SK-N-SH treated with all-trans-retinoic acid at 6 μM for 48 hours (cell line): Measurements from ENCODE around the gene EVX2.

ENCODE experiments used
- ATAC-seq: fragments of 200-7000 bp; cut with Tn5 transposase; 3 replicates; pipeline ENCODE4 v1.9.1; 2020; ENCODE audit warnings: mild to moderate bottlenecking, moderate library complexity
- ARNTL ChIP-seq: fragments of 450-650 bp; formaldehyde crosslinking; IDR thresholded peaks from 2 replicates; pipeline ENCODE4 v1.5.0; 2020; ENCODE audit warnings: low read depth, mild to moderate bottlenecking, moderate library complexity, borderline replicate concordance
- CSDC2 ChIP-seq: fragments of 250-450 bp; sonication (Bioruptor Pico); IDR thresholded peaks from 2 replicates; pipeline ENCODE4 v1.5.0; 2020; ENCODE audit warnings: mild to moderate bottlenecking, moderate library complexity
- ESRRG ChIP-seq: fragments of 250-450 bp; sonication (Bioruptor Pico); IDR thresholded peaks from 2 replicates; pipeline ENCODE4 v1.6.1; 2021; ENCODE audit warnings: mild to moderate bottlenecking
- GLIS3 ChIP-seq: fragments of 250-450 bp; sonication (Bioruptor Pico); IDR thresholded peaks from 2 replicates; pipeline ENCODE4 v1.5.0; 2020; ENCODE audit warnings: mild to moderate bottlenecking, moderate library complexity
- ISL1 ChIP-seq: fragments of 250-450 bp; sonication (Bioruptor Pico); IDR thresholded peaks from 2 replicates; pipeline ENCODE4 v2.1.2; 2022; ENCODE audit warnings: mild to moderate bottlenecking, moderate library complexity
- OSR1 ChIP-seq: fragments of 250-450 bp; sonication (Bioruptor Pico); IDR thresholded peaks from 2 replicates; pipeline ENCODE4 v1.8.0; 2022; ENCODE audit warnings: moderate library complexity, mild to moderate bottlenecking, inconsistent platforms
- PPARA ChIP-seq: fragments of 250-450 bp; sonication (Bioruptor Pico); IDR thresholded peaks from 2 replicates; pipeline ENCODE4 v1.5.0; 2020; ENCODE audit warnings: mild to moderate bottlenecking, borderline replicate concordance
- RARB ChIP-seq: fragments of 250-450 bp; sonication (Bioruptor Pico); IDR thresholded peaks from 2 replicates; pipeline ENCODE4 v1.8.0; 2021; ENCODE audit warnings: mild to moderate bottlenecking, moderate library complexity
- TCF4 ChIP-seq: fragments of 250-450 bp; sonication (Bioruptor Pico); IDR thresholded peaks from 2 replicates; pipeline ENCODE4 v1.8.0; 2021; ENCODE audit warnings: mild to moderate bottlenecking, moderate library complexity, borderline replicate concordance
- TOX ChIP-seq: fragments of 250-450 bp; sonication (Bioruptor Pico); IDR thresholded peaks from 2 replicates; pipeline ENCODE4 v1.8.0; 2021; ENCODE audit warnings: mild to moderate bottlenecking, moderate library complexity, borderline replicate concordance
- ZC3H10 ChIP-seq: fragments of 250-450 bp; sonication (Bioruptor Pico); IDR thresholded peaks from 2 replicates; pipeline ENCODE4 v1.5.1; 2021; ENCODE audit warnings: mild to moderate bottlenecking, moderate library complexity
- ZFP30 ChIP-seq: fragments of 450-650 bp; formaldehyde crosslinking; IDR thresholded peaks from 2 replicates; pipeline ENCODE4 v1.5.0; 2022; ENCODE audit warnings: mild to moderate bottlenecking, moderate library complexity
- ZNF565 ChIP-seq: fragments of 450-650 bp; formaldehyde crosslinking; conservative IDR thresholded peaks from 2 replicates; pipeline ENCODE4 v1.5.0; 2020; ENCODE audit warnings: low read depth, mild to moderate bottlenecking, moderate library complexity
- ZNF70 ChIP-seq: fragments of 450-650 bp; formaldehyde crosslinking; IDR thresholded peaks from 2 replicates; pipeline ENCODE4 v1.5.0; 2020; ENCODE audit warnings: mild to moderate bottlenecking, moderate library complexity
- TF ChIP-seq, protein P1 (sequence below): fragments of 250-450 bp; sonication (Bioruptor Pico); IDR thresholded peaks from 2 replicates; pipeline ENCODE4 v1.8.0; 2020; ENCODE audit warnings: mild to moderate bottlenecking, moderate library complexity, borderline replicate concordance
- TF ChIP-seq, protein P2 (sequence below): fragments of 250-450 bp; sonication (Bioruptor Pico); IDR thresholded peaks from 2 replicates; pipeline ENCODE4 v1.5.0; 2020; ENCODE audit warnings: mild to moderate bottlenecking, moderate library complexity
- TF ChIP-seq, protein P3 (sequence below): fragments of 250-450 bp; sonication (Bioruptor Pico); IDR thresholded peaks from 2 replicates; pipeline ENCODE4 v1.5.1; 2021; ENCODE audit warnings: mild to moderate bottlenecking, moderate library complexity
- TF ChIP-seq, protein P4 (sequence below): fragments of 250-450 bp; sonication (Bioruptor Pico); IDR thresholded peaks from 2 replicates; pipeline ENCODE4 v1.5.1; 2020; ENCODE audit warnings: low read depth, mild to moderate bottlenecking, moderate library complexity
- TF ChIP-seq, protein P5 (sequence below): fragments of 250-450 bp; sonication (Bioruptor Pico); IDR thresholded peaks from 2 replicates; pipeline ENCODE4 v1.8.0; 2021; ENCODE audit warnings: low read depth, mild to moderate bottlenecking, moderate library complexity, borderline replicate concordance

The EVX2 gene

DNA sequence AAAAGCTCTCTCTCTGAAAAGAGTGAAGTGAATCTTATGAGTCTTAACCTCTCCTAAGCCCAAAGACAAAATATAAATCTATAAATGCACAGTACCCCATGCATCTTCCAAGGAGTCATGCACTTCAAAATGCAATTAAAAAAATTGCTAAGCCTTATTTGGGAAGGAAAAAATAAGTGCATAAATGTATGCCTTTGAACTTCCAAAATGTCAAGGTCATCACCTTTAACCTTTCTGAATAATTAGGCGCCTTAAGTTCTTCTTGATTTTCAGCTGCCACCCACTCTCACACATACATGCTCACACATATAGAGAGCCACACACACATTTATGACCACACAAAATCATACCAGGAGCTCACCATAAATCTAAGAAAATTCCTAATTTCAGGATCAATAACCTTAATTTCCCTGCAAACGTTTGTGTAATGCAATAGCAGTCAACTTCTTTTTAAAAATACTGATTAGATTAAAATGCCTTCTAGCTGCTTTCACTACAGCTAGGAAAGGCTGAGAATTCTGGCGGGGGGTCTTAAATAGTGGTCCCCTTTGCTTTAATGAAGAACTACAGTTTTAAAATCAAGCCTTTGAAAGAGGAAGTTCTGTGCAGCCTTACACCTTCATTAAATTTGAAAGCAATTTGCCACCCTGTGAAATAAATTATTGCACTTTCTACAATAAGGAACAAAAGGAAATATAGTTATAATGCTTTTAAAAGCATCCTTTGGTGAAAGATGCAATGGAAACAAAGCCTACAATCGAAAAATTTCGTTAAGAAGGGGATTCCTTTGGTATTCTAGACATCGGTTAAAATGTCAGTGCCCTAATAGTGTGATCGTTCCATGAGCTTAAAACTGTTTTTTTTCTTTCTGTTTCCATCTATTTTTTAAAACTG lies 26.9 kb upstream of the EVX2 start:
- TF ChIP-seq, protein P1, sequence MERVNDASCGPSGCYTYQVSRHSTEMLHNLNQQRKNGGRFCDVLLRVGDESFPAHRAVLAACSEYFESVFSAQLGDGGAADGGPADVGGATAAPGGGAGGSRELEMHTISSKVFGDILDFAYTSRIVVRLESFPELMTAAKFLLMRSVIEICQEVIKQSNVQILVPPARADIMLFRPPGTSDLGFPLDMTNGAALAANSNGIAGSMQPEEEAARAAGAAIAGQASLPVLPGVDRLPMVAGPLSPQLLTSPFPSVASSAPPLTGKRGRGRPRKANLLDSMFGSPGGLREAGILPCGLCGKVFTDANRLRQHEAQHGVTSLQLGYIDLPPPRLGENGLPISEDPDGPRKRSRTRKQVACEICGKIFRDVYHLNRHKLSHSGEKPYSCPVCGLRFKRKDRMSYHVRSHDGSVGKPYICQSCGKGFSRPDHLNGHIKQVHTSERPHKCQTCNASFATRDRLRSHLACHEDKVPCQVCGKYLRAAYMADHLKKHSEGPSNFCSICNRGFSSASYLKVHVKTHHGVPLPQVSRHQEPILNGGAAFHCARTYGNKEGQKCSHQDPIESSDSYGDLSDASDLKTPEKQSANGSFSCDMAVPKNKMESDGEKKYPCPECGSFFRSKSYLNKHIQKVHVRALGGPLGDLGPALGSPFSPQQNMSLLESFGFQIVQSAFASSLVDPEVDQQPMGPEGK = no peak
- TF ChIP-seq, protein P2, sequence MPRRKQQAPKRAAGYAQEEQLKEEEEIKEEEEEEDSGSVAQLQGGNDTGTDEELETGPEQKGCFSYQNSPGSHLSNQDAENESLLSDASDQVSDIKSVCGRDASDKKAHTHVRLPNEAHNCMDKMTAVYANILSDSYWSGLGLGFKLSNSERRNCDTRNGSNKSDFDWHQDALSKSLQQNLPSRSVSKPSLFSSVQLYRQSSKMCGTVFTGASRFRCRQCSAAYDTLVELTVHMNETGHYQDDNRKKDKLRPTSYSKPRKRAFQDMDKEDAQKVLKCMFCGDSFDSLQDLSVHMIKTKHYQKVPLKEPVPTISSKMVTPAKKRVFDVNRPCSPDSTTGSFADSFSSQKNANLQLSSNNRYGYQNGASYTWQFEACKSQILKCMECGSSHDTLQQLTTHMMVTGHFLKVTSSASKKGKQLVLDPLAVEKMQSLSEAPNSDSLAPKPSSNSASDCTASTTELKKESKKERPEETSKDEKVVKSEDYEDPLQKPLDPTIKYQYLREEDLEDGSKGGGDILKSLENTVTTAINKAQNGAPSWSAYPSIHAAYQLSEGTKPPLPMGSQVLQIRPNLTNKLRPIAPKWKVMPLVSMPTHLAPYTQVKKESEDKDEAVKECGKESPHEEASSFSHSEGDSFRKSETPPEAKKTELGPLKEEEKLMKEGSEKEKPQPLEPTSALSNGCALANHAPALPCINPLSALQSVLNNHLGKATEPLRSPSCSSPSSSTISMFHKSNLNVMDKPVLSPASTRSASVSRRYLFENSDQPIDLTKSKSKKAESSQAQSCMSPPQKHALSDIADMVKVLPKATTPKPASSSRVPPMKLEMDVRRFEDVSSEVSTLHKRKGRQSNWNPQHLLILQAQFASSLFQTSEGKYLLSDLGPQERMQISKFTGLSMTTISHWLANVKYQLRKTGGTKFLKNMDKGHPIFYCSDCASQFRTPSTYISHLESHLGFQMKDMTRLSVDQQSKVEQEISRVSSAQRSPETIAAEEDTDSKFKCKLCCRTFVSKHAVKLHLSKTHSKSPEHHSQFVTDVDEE = no peak
- TF ChIP-seq, protein P3, sequence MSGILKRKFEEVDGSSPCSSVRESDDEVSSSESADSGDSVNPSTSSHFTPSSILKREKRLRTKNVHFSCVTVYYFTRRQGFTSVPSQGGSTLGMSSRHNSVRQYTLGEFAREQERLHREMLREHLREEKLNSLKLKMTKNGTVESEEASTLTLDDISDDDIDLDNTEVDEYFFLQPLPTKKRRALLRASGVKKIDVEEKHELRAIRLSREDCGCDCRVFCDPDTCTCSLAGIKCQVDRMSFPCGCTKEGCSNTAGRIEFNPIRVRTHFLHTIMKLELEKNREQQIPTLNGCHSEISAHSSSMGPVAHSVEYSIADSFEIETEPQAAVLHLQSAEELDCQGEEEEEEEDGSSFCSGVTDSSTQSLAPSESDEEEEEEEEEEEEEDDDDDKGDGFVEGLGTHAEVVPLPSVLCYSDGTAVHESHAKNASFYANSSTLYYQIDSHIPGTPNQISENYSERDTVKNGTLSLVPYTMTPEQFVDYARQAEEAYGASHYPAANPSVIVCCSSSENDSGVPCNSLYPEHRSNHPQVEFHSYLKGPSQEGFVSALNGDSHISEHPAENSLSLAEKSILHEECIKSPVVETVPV (CRISPR knock-in tag) = no peak
- TF ChIP-seq TCF4 (CRISPR knock-in tag) (no peak), OSR1 (CRISPR knock-in tag) (no peak), ZNF70 (no peak), TOX (no peak), ARNTL (CRISPR knock-in tag) (no peak), CSDC2 (CRISPR knock-in tag) (no peak), PPARA (no peak), RARB (no peak), ZNF565 (no peak), ISL1 (CRISPR knock-in tag) (no peak), ZC3H10 (CRISPR knock-in tag) (no peak), ESRRG (CRISPR knock-in tag) (no peak)
- TF ChIP-seq, protein P4, sequence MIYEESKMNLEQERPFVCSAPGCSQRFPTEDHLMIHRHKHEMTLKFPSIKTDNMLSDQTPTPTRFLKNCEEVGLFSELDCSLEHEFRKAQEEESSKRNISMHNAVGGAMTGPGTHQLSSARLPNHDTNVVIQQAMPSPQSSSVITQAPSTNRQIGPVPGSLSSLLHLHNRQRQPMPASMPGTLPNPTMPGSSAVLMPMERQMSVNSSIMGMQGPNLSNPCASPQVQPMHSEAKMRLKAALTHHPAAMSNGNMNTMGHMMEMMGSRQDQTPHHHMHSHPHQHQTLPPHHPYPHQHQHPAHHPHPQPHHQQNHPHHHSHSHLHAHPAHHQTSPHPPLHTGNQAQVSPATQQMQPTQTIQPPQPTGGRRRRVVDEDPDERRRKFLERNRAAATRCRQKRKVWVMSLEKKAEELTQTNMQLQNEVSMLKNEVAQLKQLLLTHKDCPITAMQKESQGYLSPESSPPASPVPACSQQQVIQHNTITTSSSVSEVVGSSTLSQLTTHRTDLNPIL (CRISPR knock-in tag) = no peak
- TF ChIP-seq, all 23 proteins: peak for 0
- no peak for ATAC-seq

DNA sequence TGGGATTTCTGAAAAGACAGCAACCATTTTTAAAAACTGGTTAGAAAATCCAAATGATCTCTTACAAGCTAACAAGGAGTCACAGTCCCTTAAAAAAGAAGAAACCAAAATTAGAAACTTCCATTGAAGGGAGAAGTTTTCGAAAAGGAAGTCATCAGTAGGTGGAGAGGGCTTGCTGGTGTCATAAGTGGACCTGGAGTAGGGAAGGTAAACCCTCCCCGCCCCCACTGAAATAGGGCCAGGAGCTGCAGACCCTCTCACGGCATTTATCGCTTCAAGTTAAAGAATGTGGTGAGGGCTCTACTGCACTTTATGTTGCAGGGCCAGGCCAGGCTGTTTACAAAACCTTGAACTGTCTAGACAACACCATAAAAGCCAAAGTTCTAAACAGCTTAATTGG lies 26.2 kb upstream of the EVX2 start:
- no peak for ATAC-seq

DNA sequence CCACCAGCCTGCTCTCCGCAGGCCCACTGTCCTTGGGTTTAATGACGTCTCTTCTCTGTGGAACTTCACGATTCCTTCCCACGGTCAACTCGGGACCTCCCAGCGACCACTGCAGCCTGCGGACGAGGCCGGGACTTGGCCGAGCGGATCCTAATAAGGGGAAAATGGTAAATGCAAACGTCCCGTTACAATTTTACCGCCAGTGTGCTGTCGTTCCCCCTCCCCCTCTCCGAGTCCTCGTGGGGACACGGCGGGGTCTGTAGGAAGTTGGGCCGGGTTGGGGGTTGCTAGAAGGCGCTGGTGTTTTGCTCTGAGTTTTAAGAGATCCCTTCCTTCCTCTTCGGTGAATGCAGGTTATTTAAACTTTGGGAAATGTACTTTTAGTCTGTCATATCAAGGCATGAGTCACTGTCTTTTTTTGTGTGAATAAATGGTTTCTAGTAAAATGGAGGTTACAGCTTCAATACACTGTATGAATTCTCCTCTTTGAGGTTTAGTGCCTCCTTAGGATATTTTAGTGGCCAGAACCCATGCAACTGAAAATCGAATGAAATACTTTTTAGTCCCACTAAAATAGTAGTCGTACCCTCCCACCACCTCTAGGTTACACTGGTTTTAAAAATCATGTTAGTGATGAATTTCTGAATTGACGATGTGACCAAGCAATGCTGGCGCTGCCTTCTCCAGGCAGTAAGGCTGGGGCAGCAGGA lies 25.6 kb upstream of the EVX2 start:
- no peak for ATAC-seq
- no peak for TF ChIP-seq ARNTL (CRISPR knock-in tag)
- TF ChIP-seq, protein P1 = no peak
- TF ChIP-seq, all 23 proteins: peak for 0

More for the DNA sequence above, 26.2 kb upstream of the EVX2 start:
- no peak for TF ChIP-seq ZFP30 (CRISPR knock-in tag)
- TF ChIP-seq, all 23 proteins: peak for 0

DNA sequence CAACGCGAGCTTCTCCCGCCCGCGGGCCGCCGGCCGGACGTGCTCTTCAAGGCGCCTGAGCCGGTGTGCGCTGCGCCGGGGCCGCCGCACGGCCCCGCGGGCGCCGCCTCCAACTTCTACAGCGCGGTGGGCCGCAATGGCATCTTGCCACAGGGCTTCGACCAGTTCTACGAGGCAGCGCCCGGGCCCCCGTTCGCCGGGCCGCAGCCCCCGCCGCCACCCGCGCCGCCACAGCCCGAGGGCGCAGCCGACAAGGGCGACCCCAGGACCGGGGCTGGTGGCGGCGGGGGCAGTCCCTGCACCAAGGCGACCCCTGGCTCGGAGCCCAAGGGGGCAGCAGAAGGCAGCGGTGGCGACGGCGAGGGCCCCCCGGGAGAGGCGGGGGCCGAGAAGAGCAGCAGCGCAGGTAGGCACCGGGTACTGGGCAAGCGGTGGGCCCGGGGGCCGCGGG lies 24.0 kb upstream of the EVX2 start:
- no peak for ATAC-seq
- TF ChIP-seq GLIS3 (CRISPR knock-in tag) (no peak), ESRRG (CRISPR knock-in tag) (no peak), ZNF70 (no peak), ZNF565 (no peak)
- TF ChIP-seq, protein P3 (CRISPR knock-in tag) = no peak
- TF ChIP-seq, protein P5, sequence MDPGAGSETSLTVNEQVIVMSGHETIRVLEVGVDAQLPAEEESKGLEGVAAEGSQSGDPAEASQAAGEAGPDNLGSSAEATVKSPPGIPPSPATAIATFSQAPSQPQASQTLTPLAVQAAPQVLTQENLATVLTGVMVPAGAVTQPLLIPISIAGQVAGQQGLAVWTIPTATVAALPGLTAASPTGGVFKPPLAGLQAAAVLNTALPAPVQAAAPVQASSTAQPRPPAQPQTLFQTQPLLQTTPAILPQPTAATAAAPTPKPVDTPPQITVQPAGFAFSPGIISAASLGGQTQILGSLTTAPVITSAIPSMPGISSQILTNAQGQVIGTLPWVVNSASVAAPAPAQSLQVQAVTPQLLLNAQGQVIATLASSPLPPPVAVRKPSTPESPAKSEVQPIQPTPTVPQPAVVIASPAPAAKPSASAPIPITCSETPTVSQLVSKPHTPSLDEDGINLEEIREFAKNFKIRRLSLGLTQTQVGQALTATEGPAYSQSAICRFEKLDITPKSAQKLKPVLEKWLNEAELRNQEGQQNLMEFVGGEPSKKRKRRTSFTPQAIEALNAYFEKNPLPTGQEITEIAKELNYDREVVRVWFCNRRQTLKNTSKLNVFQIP (CRISPR knock-in tag) = no peak
- TF ChIP-seq, protein P1 = no peak
